ENCODE measurements around the gene PELO. TPM values are rescaled to one million over a fixed set of nuclear protein-coding genes. Genes with fewer than 3 reads are reported as not detected.
A peak's percentile ranks its signal among the peaks of the same experiment; 100 is the strongest.

Gene PELO
- polyA plus RNA-seq, 1 donor (not counting 4 experiments of a cell fraction or from before 2014, with no cell fraction given): 10.6 TPM

DNA sequence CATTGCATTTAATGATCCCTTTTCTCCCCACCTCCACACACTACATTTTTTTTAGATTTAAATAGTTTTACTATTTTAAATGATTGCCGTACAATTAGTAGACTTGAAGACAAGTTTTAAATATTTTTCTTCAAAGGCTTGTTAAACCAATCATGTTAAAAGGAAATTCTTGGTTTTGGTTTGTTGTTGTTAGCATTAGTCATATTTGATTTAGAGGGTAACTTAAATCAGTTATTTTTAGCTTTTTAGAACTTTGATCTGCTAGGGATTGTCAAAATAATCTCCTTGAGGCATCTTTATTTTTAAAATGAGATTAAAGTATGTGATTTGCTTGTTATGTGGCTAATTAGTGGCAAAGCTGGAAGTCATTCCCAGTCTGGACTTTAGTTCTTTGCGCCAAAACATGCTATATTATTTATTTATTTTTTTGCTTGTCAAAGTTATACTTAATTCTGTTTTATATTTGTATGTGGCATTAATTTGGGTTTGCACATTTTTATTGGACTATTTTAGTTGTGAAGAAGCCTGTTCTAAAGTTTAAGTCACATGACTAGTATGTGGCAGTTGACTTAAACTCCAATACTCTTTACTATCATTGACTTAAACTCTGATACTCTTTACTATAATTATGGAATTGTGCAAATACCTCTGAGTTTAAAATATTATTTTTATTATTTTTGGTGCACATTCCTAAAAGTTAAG lies 14.7 kb downstream of the PELO start:
- H3K4me2 ChIP-seq (ENCODE audit: control insufficient read depth, extremely low read depth, insufficient read depth, low read depth, low read length): peak overlapping the region; percentile 57
- TF ChIP-seq, protein P1, sequence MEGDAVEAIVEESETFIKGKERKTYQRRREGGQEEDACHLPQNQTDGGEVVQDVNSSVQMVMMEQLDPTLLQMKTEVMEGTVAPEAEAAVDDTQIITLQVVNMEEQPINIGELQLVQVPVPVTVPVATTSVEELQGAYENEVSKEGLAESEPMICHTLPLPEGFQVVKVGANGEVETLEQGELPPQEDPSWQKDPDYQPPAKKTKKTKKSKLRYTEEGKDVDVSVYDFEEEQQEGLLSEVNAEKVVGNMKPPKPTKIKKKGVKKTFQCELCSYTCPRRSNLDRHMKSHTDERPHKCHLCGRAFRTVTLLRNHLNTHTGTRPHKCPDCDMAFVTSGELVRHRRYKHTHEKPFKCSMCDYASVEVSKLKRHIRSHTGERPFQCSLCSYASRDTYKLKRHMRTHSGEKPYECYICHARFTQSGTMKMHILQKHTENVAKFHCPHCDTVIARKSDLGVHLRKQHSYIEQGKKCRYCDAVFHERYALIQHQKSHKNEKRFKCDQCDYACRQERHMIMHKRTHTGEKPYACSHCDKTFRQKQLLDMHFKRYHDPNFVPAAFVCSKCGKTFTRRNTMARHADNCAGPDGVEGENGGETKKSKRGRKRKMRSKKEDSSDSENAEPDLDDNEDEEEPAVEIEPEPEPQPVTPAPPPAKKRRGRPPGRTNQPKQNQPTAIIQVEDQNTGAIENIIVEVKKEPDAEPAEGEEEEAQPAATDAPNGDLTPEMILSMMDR (optimal IDR thresholded peaks at IDR 0.05 in 1 of 3, IDR thresholded peaks at IDR 0.05 in 1 of 3, conservative IDR thresholded peaks at IDR 0.05 in 1 of 3; ENCODE audit: extremely low read depth in 1 of 3, insufficient read depth in 2 of 3, low read length in 3 of 3): no peak
- TF ChIP-seq EZH2 (IDR thresholded peaks at IDR 0.05; ENCODE audit: low read length): no peak
- no peaks in the 10 kb centered on the region for H3K9me1 ChIP-seq (ENCODE audit: control insufficient read depth, extremely low read depth, insufficient read depth, low read length)
- peaks cover 44% of the 10 kb centered on the region for H3K79me2 ChIP-seq (ENCODE audit: control insufficient read depth, insufficient read depth, low read length)
- H3K9ac ChIP-seq (ENCODE audit: control insufficient read depth, extremely low read depth, insufficient read depth, low read length): no peak overlapping the region
- no peak overlapping the region for H3K27ac ChIP-seq (ENCODE audit: control insufficient read depth, insufficient read depth, low read length)
- FAIRE-seq (no peak), DNase-seq (ENCODE audit: low read depth, low spot score) (no peak)
- peaks cover 4% of the 10 kb centered on the region for H4K20me1 ChIP-seq (ENCODE audit: control insufficient read depth, extremely low read depth, insufficient read depth, low read length)
- peak overlapping the region in 2 of 3 experiments; percentile 28 to 81 for H3K4me3 ChIP-seq (ENCODE audit: control insufficient read depth in 2 of 3, extremely low read depth in 1 of 3, insufficient read depth in 2 of 3, low read depth in 1 of 3, low read length in 3 of 3)
- H2AFZ ChIP-seq (ENCODE audit: control insufficient read depth, low read length): no peak overlapping the region
- no peaks in the 10 kb centered on the region for H3K9me3 ChIP-seq (ENCODE audit: control insufficient read depth, low read depth, low read length)
- peaks cover 2 to 6% of the 10 kb centered on the region in 2 experiments for H3K36me3 ChIP-seq (ENCODE audit: control insufficient read depth in 2 of 2, extremely low read depth in 1 of 2, insufficient read depth in 2 of 2, low read length in 2 of 2)
- no peaks in the 10 kb centered on the region for H3K27me3 ChIP-seq (ENCODE audit: control insufficient read depth, extremely low read depth, insufficient read depth, low read length)
- H3K4me1 ChIP-seq (ENCODE audit: control insufficient read depth, extremely low read depth, insufficient read depth, low read length): peaks cover 20% of the 10 kb centered on the region
- dilution Hi-C loops (cut with MboI; ENCODE audit: extremely low pct_ligation_motif_present, low sequenced_read_pairs): no loop called here

DNA sequence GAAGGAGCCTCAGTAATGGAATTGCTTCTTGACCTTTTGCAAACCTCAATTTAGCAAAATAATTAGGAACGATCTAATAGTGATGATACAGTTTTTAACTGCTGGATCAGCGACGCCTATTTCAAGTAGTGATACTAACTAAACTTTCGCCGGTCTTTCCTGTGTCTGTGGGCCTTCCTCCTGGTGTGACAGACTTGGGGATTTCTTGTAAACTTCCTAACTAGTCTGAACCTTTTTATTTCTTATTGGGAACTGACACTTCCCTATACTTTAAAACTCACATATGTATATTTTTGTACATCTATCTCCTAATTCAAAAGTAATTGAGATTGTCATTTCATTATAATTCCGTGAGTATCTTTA lies 15.2 kb downstream of the PELO start:
- Histone ChIP-seq H3K4me2 (ENCODE audit: control insufficient read depth, extremely low read depth, insufficient read depth, low read depth, low read length) (peak overlapping the region; percentile 57), H3K9me1 (ENCODE audit: control insufficient read depth, extremely low read depth, insufficient read depth, low read length) (no peaks in the 10 kb centered on the region), H2AFZ (ENCODE audit: control insufficient read depth, low read length) (no peak overlapping the region), H3K79me2 (ENCODE audit: control insufficient read depth, insufficient read depth, low read length) (peaks cover 44% of the 10 kb centered on the region), H3K9me3 (ENCODE audit: control insufficient read depth, low read depth, low read length) (no peaks in the 10 kb centered on the region), H4K20me1 (ENCODE audit: control insufficient read depth, extremely low read depth, insufficient read depth, low read length) (peaks cover 4% of the 10 kb centered on the region), H3K4me3 (ENCODE audit: control insufficient read depth in 2 of 3, extremely low read depth in 1 of 3, insufficient read depth in 2 of 3, low read depth in 1 of 3, low read length in 3 of 3) (peak overlapping the region in 1 of 3 experiments; percentile 81), H3K4me1 (ENCODE audit: control insufficient read depth, extremely low read depth, insufficient read depth, low read length) (peaks cover 20% of the 10 kb centered on the region), H3K27ac (ENCODE audit: control insufficient read depth, insufficient read depth, low read length) (no peak overlapping the region), H3K27me3 (ENCODE audit: control insufficient read depth, extremely low read depth, insufficient read depth, low read length) (no peaks in the 10 kb centered on the region), H3K9ac (ENCODE audit: control insufficient read depth, extremely low read depth, insufficient read depth, low read length) (no peak overlapping the region), H3K36me3 (ENCODE audit: control insufficient read depth in 2 of 2, extremely low read depth in 1 of 2, insufficient read depth in 2 of 2, low read length in 2 of 2) (peaks cover 2 to 6% of the 10 kb centered on the region in 2 experiments)
- no peak for FAIRE-seq
- no peak for DNase-seq (ENCODE audit: low read depth, low spot score)
- TF ChIP-seq, protein P1 (optimal IDR thresholded peaks at IDR 0.05 in 1 of 3, IDR thresholded peaks at IDR 0.05 in 1 of 3, conservative IDR thresholded peaks at IDR 0.05 in 1 of 3; ENCODE audit: extremely low read depth in 1 of 3, insufficient read depth in 2 of 3, low read length in 3 of 3): no peak
- no peak for TF ChIP-seq EZH2 (IDR thresholded peaks at IDR 0.05; ENCODE audit: low read length)
- dilution Hi-C loops (cut with MboI; ENCODE audit: extremely low pct_ligation_motif_present, low sequenced_read_pairs): no loop called here
